Mesendoderm (in vitro differentiated cells): ENCODE data around the gene FGF2.

Source experiments
- DNase-seq: peaks from one replicate; pipeline ENCODE4 v3.0.0; 2013
- H2AK5ac ChIP-seq: 2 replicates; pipeline ENCODE4 v1.6.1; 2013; ENCODE audit warnings: low read length, inconsistent platforms
- H2BK120ac ChIP-seq: 2 replicates; pipeline ENCODE4 v1.6.1; 2013; ENCODE audit warnings: low read depth, mild to moderate bottlenecking, low read length, moderate library complexity, mixed read lengths
- H2BK15ac ChIP-seq: replicated peaks from 2 replicates; pipeline ENCODE4 v1.6.1; 2013; ENCODE audit warnings: low read depth, mild to moderate bottlenecking, moderate library complexity
- H2BK5ac ChIP-seq: 2 replicates; pipeline ENCODE4 v1.6.1; 2013; ENCODE audit warnings: low read length, inconsistent platforms
- H3K18ac ChIP-seq: 2 replicates; pipeline ENCODE4 v1.6.1; 2013; ENCODE audit warnings: mild to moderate bottlenecking, low read length, mixed read lengths
- H3K23ac ChIP-seq: one replicate; pipeline ENCODE4 v1.6.1; 2013; ENCODE audit warnings: low read length
- H3K27ac ChIP-seq: 2 replicates; pipeline ENCODE4 v1.5.1; 2013; ENCODE audit warnings: low read depth, mild to moderate bottlenecking, inconsistent platforms, low read length, moderate library complexity
- H3K27me3 ChIP-seq: 2 replicates; pipeline ENCODE4 v1.6.1; 2013; ENCODE audit warnings: low read length, control low read depth, mild to moderate bottlenecking, inconsistent platforms; ENCODE audit not compliant: insufficient read depth, poor library complexity
- H3K36me3 ChIP-seq: 2 replicates; pipeline ENCODE4 v1.6.1; 2013; ENCODE audit warnings: low read length, inconsistent platforms; ENCODE audit not compliant: control insufficient read depth, insufficient read depth
- H3K4ac ChIP-seq: one replicate; pipeline ENCODE4 v1.6.1; 2013; ENCODE audit warnings: low read depth, mild to moderate bottlenecking, low read length, moderate library complexity
- H3K4me1 ChIP-seq: 2 replicates; pipeline ENCODE4 v1.6.1; 2013; ENCODE audit warnings: low read depth, low read length, inconsistent platforms; ENCODE audit not compliant: control insufficient read depth
- H3K4me2 ChIP-seq: 2 replicates; pipeline ENCODE4 v1.6.1; 2013; ENCODE audit warnings: low read length
- H3K4me3 ChIP-seq: 2 replicates; pipeline ENCODE4 v1.5.1; 2013; ENCODE audit warnings: mild to moderate bottlenecking, low read length
- H3K56ac ChIP-seq: one replicate; pipeline ENCODE4 v1.6.1; 2013; ENCODE audit warnings: low read length
- H3K79me1 ChIP-seq: 2 replicates; pipeline ENCODE4 v1.6.1; 2013; ENCODE audit warnings: low read length, inconsistent platforms
- H3K79me2 ChIP-seq: 2 replicates; pipeline ENCODE4 v1.6.1; 2013; ENCODE audit warnings: mild to moderate bottlenecking, low read length; ENCODE audit not compliant: control insufficient read depth, insufficient read depth
- H3K9ac ChIP-seq: 2 replicates; pipeline ENCODE4 v1.6.1; 2013; ENCODE audit warnings: low read length, inconsistent platforms
- H4K5ac ChIP-seq: one replicate; pipeline ENCODE4 v1.6.1; 2013; ENCODE audit warnings: low read length
- H4K8ac ChIP-seq: one replicate; pipeline ENCODE4 v1.6.1; 2013; ENCODE audit warnings: low read depth, mild to moderate bottlenecking, control low read depth, low read length, moderate library complexity
- WGBS: extraction: QIAGEN DNeasy Blood & Tissue Kit; methylation state at CpG from one replicate; pipeline ENCODE4 v1.1.7; 2013; ENCODE audit warnings: low lambda C conversion rate, missing lambda C conversion rate; ENCODE audit not compliant: insufficient coverage; ENCODE audit errors: extremely low coverage; 5-methylcytosine and 5-hydroxymethylcytosine counted together

FGF2 gene

DNA sequence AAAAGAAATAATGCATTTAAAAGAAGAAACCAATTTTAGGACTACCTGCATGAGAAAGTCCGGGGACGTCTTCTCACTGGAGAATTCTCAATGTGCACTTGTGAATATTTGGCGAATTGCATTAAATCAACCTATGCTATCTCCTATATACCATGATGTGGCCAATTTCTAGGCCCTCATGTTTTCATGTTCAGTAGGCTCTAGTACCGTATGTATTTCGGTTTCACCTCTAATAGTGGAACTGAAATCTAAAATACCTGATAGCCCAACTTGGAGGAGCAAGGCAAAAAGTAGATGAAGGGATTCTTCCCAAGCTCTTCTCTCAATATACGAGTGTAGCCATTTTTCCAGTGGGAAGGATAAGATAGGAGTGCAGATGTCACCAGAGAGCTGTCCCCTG lies 11.4 kb upstream of the FGF2 start:
- Histone ChIP-seq H3K9ac (no peak overlapping the region), H2AK5ac (no peak overlapping the region), H3K4me2 (no peak overlapping the region), H3K36me3 (no peaks in the 10 kb centered on the region), H3K27me3 (no peaks in the 10 kb centered on the region), H3K23ac (no peak overlapping the region), H3K18ac (no peak overlapping the region), H4K5ac (no peak overlapping the region), H3K27ac (no peak overlapping the region), H3K79me1 (no peaks in the 10 kb centered on the region), H2BK120ac (no peak overlapping the region), H3K4ac (no peak overlapping the region), H3K4me1 (no peaks in the 10 kb centered on the region), H3K4me3 (no peak overlapping the region), H2BK5ac (no peak overlapping the region), H3K56ac (no peak overlapping the region), H2BK15ac (no peak overlapping the region), H4K8ac (no peak overlapping the region), H3K79me2 (no peaks in the 10 kb centered on the region)
- DNase-seq: no peak
- no CpG with 5 or more reads among the region's 6 CpGs for WGBS

DNA sequence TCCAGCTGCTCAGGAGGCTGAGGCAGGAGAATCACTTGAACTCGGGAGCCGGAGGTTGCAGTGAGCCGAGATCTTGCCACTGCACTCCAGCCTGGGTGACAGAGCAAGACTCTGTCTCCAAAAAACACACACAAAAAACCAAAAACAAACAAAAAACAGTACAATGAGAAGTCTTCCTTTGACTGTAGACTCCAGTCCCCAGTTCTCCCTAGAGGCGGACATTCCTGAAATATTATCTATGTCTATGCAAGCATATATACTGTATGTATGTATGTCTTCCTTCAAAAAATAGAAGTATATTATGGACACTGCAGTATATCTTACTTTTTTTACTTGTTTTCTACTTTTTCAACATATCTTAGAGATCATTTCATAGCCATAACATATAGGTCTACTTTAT lies 10.2 kb upstream of the FGF2 start:
- no peaks in the 10 kb centered on the region for H3K36me3 ChIP-seq
- no peaks in the 10 kb centered on the region for H3K27me3 ChIP-seq
- H3K23ac ChIP-seq: no peak overlapping the region
- H3K4me2 ChIP-seq: no peak overlapping the region
- H3K9ac ChIP-seq: no peak overlapping the region
- no peak overlapping the region for H3K27ac ChIP-seq
- H3K4me3 ChIP-seq: no peak overlapping the region
- H3K79me1 ChIP-seq: no peaks in the 10 kb centered on the region
- no peak for DNase-seq
- no peak overlapping the region for H4K5ac ChIP-seq
- H3K4ac ChIP-seq: no peak overlapping the region
- no peaks in the 10 kb centered on the region for H3K4me1 ChIP-seq
- H3K79me2 ChIP-seq: no peaks in the 10 kb centered on the region
- H2BK15ac ChIP-seq: no peak overlapping the region
- H2BK5ac ChIP-seq: no peak overlapping the region
- H4K8ac ChIP-seq: no peak overlapping the region
- no peak overlapping the region for H3K56ac ChIP-seq
- no CpG with 5 or more reads among the region's 4 CpGs for WGBS
- no peak overlapping the region for H2BK120ac ChIP-seq
- no peak overlapping the region for H2AK5ac ChIP-seq
- no peak overlapping the region for H3K18ac ChIP-seq

DNA sequence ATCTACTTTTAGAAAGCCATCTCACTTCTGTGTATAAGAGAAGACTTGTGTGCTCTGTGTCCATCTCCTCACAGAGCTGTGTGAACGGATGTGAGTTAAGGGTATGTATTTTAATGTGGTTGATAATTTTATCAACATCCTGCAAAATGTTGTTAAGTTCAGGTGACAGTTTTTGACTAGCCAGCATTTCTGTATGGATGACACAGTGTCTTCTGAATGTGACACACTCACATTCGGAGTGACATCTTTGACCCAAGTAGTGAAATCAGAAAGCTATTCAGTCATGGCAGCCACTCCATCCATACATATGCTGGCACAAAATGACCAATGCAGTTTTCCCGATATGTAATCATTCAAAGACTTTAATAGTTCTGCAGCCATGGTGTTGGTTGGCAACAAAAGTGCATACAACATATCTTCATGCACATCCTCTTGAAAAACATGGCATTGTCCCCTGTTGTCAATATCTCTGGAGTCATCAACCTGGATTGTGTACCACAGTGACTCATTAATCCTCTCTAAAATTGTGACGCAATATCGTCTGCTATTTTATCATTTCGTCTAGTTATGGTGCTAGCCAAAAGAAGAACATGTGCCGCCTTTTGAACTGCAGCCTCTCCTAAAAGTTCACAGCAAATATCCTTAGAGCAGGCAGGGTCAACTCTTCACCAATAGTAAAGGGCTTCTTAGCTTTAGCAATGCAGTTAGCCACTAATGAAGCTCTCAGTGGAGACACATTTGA lies 6.8 kb upstream of the FGF2 start:
- no CpG with 5 or more reads among the region's 7 CpGs for WGBS
- no peak for DNase-seq
- Histone ChIP-seq H3K79me1 (no peaks in the 10 kb centered on the region), H2BK5ac (no peak overlapping the region), H3K4ac (no peak overlapping the region), H3K4me3 (no peak overlapping the region), H2BK120ac (no peak overlapping the region), H2AK5ac (no peak overlapping the region), H3K56ac (no peak overlapping the region), H3K36me3 (no peaks in the 10 kb centered on the region), H2BK15ac (no peak overlapping the region), H3K27ac (no peak overlapping the region), H4K8ac (no peak overlapping the region), H4K5ac (no peak overlapping the region), H3K27me3 (no peaks in the 10 kb centered on the region), H3K9ac (no peak overlapping the region), H3K4me2 (no peak overlapping the region), H3K79me2 (no peaks in the 10 kb centered on the region), H3K4me1 (no peaks in the 10 kb centered on the region), H3K23ac (no peak overlapping the region), H3K18ac (no peak overlapping the region)

DNA sequence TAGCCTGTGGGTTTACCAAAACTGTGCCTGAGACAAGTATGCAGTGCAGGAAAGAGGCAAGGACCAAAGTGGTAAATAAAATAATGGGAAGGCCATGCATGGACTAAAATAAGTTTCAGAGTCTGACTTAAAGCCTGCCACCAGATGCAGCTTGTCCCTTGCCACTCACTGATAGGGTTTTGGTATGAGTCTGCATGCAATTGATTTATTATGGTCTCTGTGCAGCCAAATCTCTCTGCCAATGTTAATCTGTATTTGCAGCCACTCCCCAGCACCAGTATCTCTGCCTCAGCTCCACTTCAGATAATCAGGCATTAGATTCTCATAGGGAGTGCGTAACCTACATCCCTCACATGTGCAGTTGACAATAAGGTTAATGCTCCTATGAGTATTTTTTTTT lies 5.5 kb upstream of the FGF2 start:
- no CpG with 5 or more reads among the region's 1 CpG for WGBS
- DNase-seq: no peak
- Histone ChIP-seq H4K5ac (no peak overlapping the region), H3K79me1 (no peaks in the 10 kb centered on the region), H3K36me3 (no peaks in the 10 kb centered on the region), H2BK120ac (no peak overlapping the region), H3K79me2 (no peaks in the 10 kb centered on the region), H3K4ac (no peak overlapping the region), H3K4me2 (no peak overlapping the region), H3K4me1 (no peaks in the 10 kb centered on the region), H3K27ac (no peak overlapping the region), H2BK5ac (no peak overlapping the region), H3K9ac (no peak overlapping the region), H3K18ac (no peak overlapping the region), H2BK15ac (no peak overlapping the region), H4K8ac (no peak overlapping the region), H3K23ac (no peak overlapping the region), H3K27me3 (no peaks in the 10 kb centered on the region), H2AK5ac (no peak overlapping the region), H3K4me3 (no peak overlapping the region), H3K56ac (no peak overlapping the region)

DNA sequence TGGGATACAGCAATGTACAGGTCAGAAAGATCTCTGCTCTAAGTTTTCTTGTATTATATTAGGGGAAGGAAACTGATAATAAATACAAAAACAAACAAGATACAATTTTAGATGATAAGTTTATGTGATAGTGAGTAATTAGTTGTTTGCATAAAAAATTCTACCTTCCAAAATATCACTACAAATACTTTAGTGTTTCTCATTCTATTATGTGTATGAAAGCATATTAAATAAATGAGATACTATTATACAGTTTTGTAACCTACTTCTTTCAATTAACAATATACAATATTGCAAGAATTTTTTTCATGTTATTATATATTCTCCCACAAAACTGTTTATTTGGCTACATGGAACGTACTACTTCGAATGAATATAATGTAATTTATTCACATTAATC lies 4.2 kb upstream of the FGF2 start:
- Histone ChIP-seq H3K27me3 (no peaks in the 10 kb centered on the region), H3K4ac (no peak overlapping the region), H3K4me3 (no peak overlapping the region), H3K4me2 (no peak overlapping the region), H4K5ac (no peak overlapping the region), H3K36me3 (no peaks in the 10 kb centered on the region), H3K27ac (no peak overlapping the region), H2BK120ac (no peak overlapping the region), H3K79me2 (peaks cover 5% of the 10 kb centered on the region), H2AK5ac (no peak overlapping the region), H3K56ac (no peak overlapping the region), H3K79me1 (no peaks in the 10 kb centered on the region), H3K23ac (no peak overlapping the region), H3K18ac (no peak overlapping the region), H4K8ac (no peak overlapping the region), H3K9ac (no peak overlapping the region), H2BK5ac (no peak overlapping the region), H2BK15ac (no peak overlapping the region), H3K4me1 (no peaks in the 10 kb centered on the region)
- no CpG with 5 or more reads among the region's 2 CpGs for WGBS
- no peak for DNase-seq

DNA sequence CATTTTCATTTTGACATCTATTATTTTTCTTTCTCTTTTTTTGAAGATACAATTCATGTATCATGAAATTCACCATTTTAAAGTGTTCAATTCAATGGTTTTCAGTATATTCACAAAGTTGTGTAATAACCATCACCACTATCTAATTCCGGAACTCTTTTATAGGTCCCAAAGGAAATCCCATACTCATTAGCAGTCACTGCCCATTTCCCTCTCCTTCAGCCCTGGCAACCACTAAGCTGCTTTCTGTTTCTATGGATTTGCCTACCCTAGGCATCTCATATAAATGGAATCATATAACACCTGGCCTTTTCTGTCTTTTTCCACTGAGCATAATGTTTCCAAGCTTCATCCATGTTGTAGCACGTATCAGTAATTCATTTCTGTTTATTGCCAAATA lies 3.2 kb upstream of the FGF2 start:
- Histone ChIP-seq H2BK15ac (no peak overlapping the region), H3K79me2 (peaks cover 9% of the 10 kb centered on the region), H3K4ac (no peak overlapping the region), H3K27me3 (no peaks in the 10 kb centered on the region), H3K27ac (no peak overlapping the region), H3K9ac (no peak overlapping the region), H4K8ac (no peak overlapping the region), H2BK5ac (no peak overlapping the region), H3K18ac (no peak overlapping the region), H3K23ac (no peak overlapping the region), H3K36me3 (no peaks in the 10 kb centered on the region), H2AK5ac (no peak overlapping the region), H2BK120ac (no peak overlapping the region), H3K79me1 (no peaks in the 10 kb centered on the region), H3K4me2 (no peak overlapping the region), H4K5ac (no peak overlapping the region), H3K4me1 (no peaks in the 10 kb centered on the region), H3K4me3 (no peak overlapping the region), H3K56ac (no peak overlapping the region)
- DNase-seq: no peak
- no CpG with 5 or more reads among the region's 2 CpGs for WGBS
